HepG2 (cell line): ENCODE measurements around the gene MRPL50. TPM values are rescaled to one million over a fixed set of nuclear protein-coding genes. Genes with fewer than 3 reads are reported as not detected.

ENCODE experiments used
- ATAC-seq: fragments of 200-7000 bp; cut with Tn5 transposase; 3 replicates; pipeline ENCODE4 v1.9.1; 2020; ENCODE audit warnings: mild to moderate bottlenecking, moderate library complexity
- BruUV-seq: library from RNA; stranded (reverse); fragments of 400-500 nt; replicated peaks from 2 replicates; lab custom pipeline; 2021; lab: Mats Ljungman, UMichigan
- CTCF ChIA-PET: fragments of 300-600 bp; formaldehyde crosslinking; extraction: SDS; loops from one replicate; lab custom pipeline; 2021; ENCODE audit warnings: low total read pairs, inconsistent platforms, low intra/inter-chr PET ratio; lab: Yijun Ruan, JAX
- POLR2A ChIA-PET: fragments of 350-600 bp; sonication (Branson Sonifier 250); formaldehyde crosslinking; loops from one replicate; lab custom pipeline; 2020; ENCODE audit warnings: antibody characterized with exemption, inconsistent platforms; lab: Yijun Ruan, JAX
- DNase-seq: peaks from one replicate; pipeline ENCODE4 v3.0.0-alpha.2; 2015; ENCODE audit warnings: low spot score
- FAIRE-seq: peaks from 3 replicates; lab custom pipeline; 2011; peaks lifted over from hg19 to GRCh38; lab: Jason Lieb, UNC
- H2AFZ ChIP-seq: one replicate; pipeline ENCODE4 v1.6.1; 2011; ENCODE audit warnings: low read length, inconsistent platforms
- H3K27ac ChIP-seq: fragments of 300-600 bp; 3 replicates; pipeline ENCODE4 v1.8.0; 2011; ENCODE audit warnings: mixed run types, mild to moderate bottlenecking, mixed read lengths, low read length, inconsistent platforms; ENCODE audit not compliant: insufficient read depth; ENCODE audit errors: extremely low read length
- H3K27me3 ChIP-seq, 2 experiments: fragments of 200-600 bp in 1 of 2; 2 replicates in 1 of 2; 3 replicates in 1 of 2; pipeline versions ENCODE4 v1.6.0 to v1.8.0; 2011; ENCODE audit warnings: low read length in 2 of 2, mild to moderate bottlenecking in 2 of 2, moderate library complexity in 2 of 2, inconsistent platforms in 1 of 2; ENCODE audit not compliant: insufficient read depth in 2 of 2, control insufficient read depth in 1 of 2
- H3K36me3 ChIP-seq, 2 experiments: fragments of 200-600 bp in 1 of 2; replicated peaks in 1 of 2; 2 replicates in 1 of 2; 3 replicates in 1 of 2; pipeline versions ENCODE4 v1.5.1 to v1.8.0; 2011; ENCODE audit warnings: low read length in 2 of 2, inconsistent platforms in 1 of 2; ENCODE audit not compliant: insufficient read depth in 2 of 2, control insufficient read depth in 1 of 2
- H3K4me1 ChIP-seq: 2 replicates; pipeline ENCODE4 v1.5.1; 2012; ENCODE audit warnings: low read length, inconsistent platforms; ENCODE audit not compliant: insufficient read depth
- H3K4me2 ChIP-seq: 2 replicates; pipeline ENCODE4 v1.6.0; 2011; ENCODE audit warnings: low read depth, low read length, inconsistent platforms
- H3K4me3 ChIP-seq, 3 experiments: fragments of 200-600 bp in 1 of 3; sonication (generic), shearing (Covaris generic) in 1 of 3; replicated peaks in 1 of 3; 2 replicates each; pipeline ENCODE4 v1.5.1; 2011 to 2016; ENCODE audit warnings: low read length in 3 of 3, inconsistent platforms in 2 of 3, low read depth in 2 of 3, mild to moderate bottlenecking in 2 of 3, control low read depth in 1 of 3, mixed read lengths in 1 of 3; ENCODE audit not compliant: insufficient read depth in 1 of 3
- H3K79me2 ChIP-seq: one replicate; pipeline ENCODE4 v1.6.1; 2011; ENCODE audit warnings: low read length, inconsistent platforms; ENCODE audit not compliant: insufficient read depth
- H3K9ac ChIP-seq: 2 replicates; pipeline ENCODE4 v1.6.0; 2011; ENCODE audit warnings: mild to moderate bottlenecking, low read depth, low read length, inconsistent platforms; ENCODE audit not compliant: insufficient read depth
- H3K9me3 ChIP-seq: 2 replicates; pipeline ENCODE4 v1.5.1; 2012; ENCODE audit warnings: mild to moderate bottlenecking, low read length
- H4K20me1 ChIP-seq: 2 replicates; pipeline ENCODE4 v1.6.0; 2011; ENCODE audit warnings: inconsistent platforms, mild to moderate bottlenecking, low read length, moderate library complexity; ENCODE audit not compliant: insufficient read depth
- ATAD3A ChIP-seq: sonication (generic); formaldehyde crosslinking; IDR thresholded peaks from 2 replicates; pipeline ENCODE4 v1.4.0; 2020; ENCODE audit warnings: missing genetic modification reagents
- ELF3 ChIP-seq: IDR thresholded peaks from 2 replicates; pipeline ENCODE4 v1.6.1; 2016; ENCODE audit warnings: missing genetic modification reagents, missing compliant biosample characterization
- FOXK2 ChIP-seq: fragments of 450-650 bp; IDR thresholded peaks from 2 replicates; pipeline ENCODE4 v1.6.1; 2016
- HMG20A ChIP-seq: IDR thresholded peaks from 2 replicates; pipeline ENCODE4 v1.6.1; 2016; ENCODE audit warnings: borderline replicate concordance
- JARID2 ChIP-seq: sonication (generic); formaldehyde crosslinking; IDR thresholded peaks from 2 replicates; pipeline ENCODE4 v1.8.1; 2023; ENCODE audit warnings: missing genetic modification reagents, inconsistent platforms; ENCODE audit not compliant: insufficient replicate concordance
- KLF16 ChIP-seq, 2 experiments: sonication (generic) in 1 of 2; formaldehyde crosslinking in 1 of 2; IDR thresholded peaks; 2 replicates each; pipeline versions ENCODE4 v1.6.1 to v1.8.0; 2016 to 2023; ENCODE audit warnings: missing genetic modification reagents in 2 of 2, missing compliant biosample characterization in 1 of 2
- MAFK ChIP-seq, 2 experiments: IDR thresholded peaks in 1 of 2; conservative IDR thresholded peaks in 1 of 2; 2 replicates each; pipeline ENCODE4 v1.6.1; 2011; ENCODE audit warnings: improper control_type of control experiment in 2 of 2, low read length in 2 of 2
- MXI1 ChIP-seq: IDR thresholded peaks from 3 replicates; pipeline ENCODE4 v1.6.1; 2012; ENCODE audit warnings: low read depth, low read length, inconsistent platforms, borderline replicate concordance
- NR2F2 ChIP-seq: IDR thresholded peaks from 2 replicates; pipeline ENCODE4 v1.6.1; 2012; ENCODE audit warnings: low read depth, inconsistent platforms, borderline replicate concordance
- SRSF9 ChIP-seq: fragments of 200-400 bp; formaldehyde crosslinking; IDR thresholded peaks from 2 replicates; pipeline ENCODE4 v1.6.1; 2018; ENCODE audit warnings: borderline replicate concordance, mild to moderate bottlenecking, low read depth, low read length; ENCODE audit not compliant: insufficient read depth, poor library complexity, severe bottlenecking
- ZBTB20 ChIP-seq: sonication (generic); formaldehyde crosslinking; IDR thresholded peaks from 2 replicates; pipeline ENCODE4 v1.8.1; 2023; ENCODE audit warnings: missing genetic modification reagents, low read depth, mild to moderate bottlenecking, borderline replicate concordance
- ZFAT ChIP-seq: sonication (generic); formaldehyde crosslinking; conservative IDR thresholded peaks from 2 replicates; pipeline ENCODE4 v1.8.1; 2023; ENCODE audit warnings: missing genetic modification reagents, inconsistent platforms
- ZNF382 ChIP-seq: sonication (generic); formaldehyde crosslinking; IDR thresholded peaks from 2 replicates; pipeline ENCODE4 v1.5.0; 2020; ENCODE audit warnings: missing genetic modification reagents, mild to moderate bottlenecking, borderline replicate concordance
- ZNF629 ChIP-seq: sonication (generic); formaldehyde crosslinking; conservative IDR thresholded peaks from 2 replicates; pipeline ENCODE4 v1.5.0; 2020; ENCODE audit warnings: missing genetic modification reagents
- ZNF652 ChIP-seq: IDR thresholded peaks from 2 replicates; pipeline ENCODE4 v1.6.1; 2016; ENCODE audit warnings: low read depth, borderline replicate concordance
- WGBS: methylation state at CpG from one replicate; pipeline ENCODE4 v1.1.6; 2017; ENCODE audit warnings: low lambda C conversion rate; 5-methylcytosine and 5-hydroxymethylcytosine counted together
- in situ Hi-C: cut with HindIII; loops from 2 replicates; pipeline ENCODE4 v1.10.0; 2017; ENCODE audit warnings: low pct_unique_long_range_greater_than_20kb; ENCODE audit not compliant: extremely low pct_ligation_motif_present
- intact Hi-C: fragments of 100-400 bp; cut with micrococcal nuclease; formaldehyde crosslinking; loops from one replicate; pipeline ENCODE4 v1.10.0; 2022; ENCODE audit not compliant: unreplicated experiment
- polyA plus RNA-seq, 8 experiments: library from polyadenylated mRNA; depleted of rRNA in 3 of 8; stranded (reverse) in 7 of 8; unstranded in 1 of 8; fragments of >200 nt; fragmentation: Illumina TruSeq in 4 of 8; extraction: Trizol in 4 of 8; gene quantifications; 2 replicates each; pipeline versions ENCODE4 v1.2.1 to v1.2.3, GENCODE V29; 2011 to 2016; ENCODE audit warnings: low read depth in 4 of 8, missing spikeins in 1 of 8, mixed read lengths in 1 of 8; ENCODE audit not compliant: insufficient read depth in 1 of 8
- total RNA-seq, 5 experiments: library from RNA; depleted of rRNA; stranded (reverse); fragments of >200 nt; fragmentation: Illumina TruSeq; extraction: Trizol; gene quantifications; 2 replicates each; pipeline ENCODE4 v1.2.3, GENCODE V29; 2016; ENCODE audit warnings: low read depth in 1 of 5
- TF ChIP-seq, protein P1 (sequence below): sonication (generic); formaldehyde crosslinking; IDR thresholded peaks from 2 replicates; pipeline ENCODE4 v1.8.1; 2023; ENCODE audit warnings: mild to moderate bottlenecking, missing genetic modification reagents, borderline replicate concordance
- TF ChIP-seq, protein P2 (sequence below): sonication (generic); formaldehyde crosslinking; IDR thresholded peaks from 2 replicates; pipeline ENCODE4 v1.4.0; 2020; ENCODE audit warnings: low read depth, mild to moderate bottlenecking, missing genetic modification reagents
- TF ChIP-seq, protein P3 (sequence below): sonication (generic); formaldehyde crosslinking; IDR thresholded peaks from 2 replicates; pipeline ENCODE4 v1.5.0; 2020; ENCODE audit warnings: missing genetic modification reagents

MRPL50 gene
- total and polyA plus RNA-seq, 2 of the 13 experiments (the other 11 are each of a cell fraction or from before 2014, with no cell fraction given) = 37.1 to 70.0 TPM

DNA sequence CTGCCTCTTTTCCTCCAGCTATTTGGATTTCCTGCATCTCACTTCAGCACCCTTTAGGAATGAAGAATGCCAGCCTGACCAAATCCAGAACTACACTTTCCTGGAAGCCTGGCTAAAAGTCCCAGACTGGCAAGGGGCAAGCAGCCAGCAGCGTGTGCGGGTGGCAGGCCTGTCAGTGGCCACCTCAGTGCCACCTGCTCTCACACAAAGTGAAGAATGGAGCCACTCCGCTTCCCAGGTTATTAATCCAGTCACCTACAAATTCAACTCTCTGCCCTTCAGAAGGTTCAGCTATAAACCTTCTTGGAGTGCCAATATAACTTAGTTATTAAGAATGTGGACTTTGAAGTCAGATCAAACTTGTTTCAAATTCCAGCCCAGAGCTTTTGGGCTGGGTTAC lies 43.9 kb upstream of the MRPL50 start (continued):
- TF ChIP-seq MAFK (conservative IDR thresholded peaks at IDR 0.05 in 1 of 2, IDR thresholded peaks at IDR 0.05 in 1 of 2; ENCODE audit: low read length in 2 of 2) = no peak
- TF ChIP-seq ZNF382 = no peak
- no peak for TF ChIP-seq SRSF9
- TF ChIP-seq, protein P1, sequence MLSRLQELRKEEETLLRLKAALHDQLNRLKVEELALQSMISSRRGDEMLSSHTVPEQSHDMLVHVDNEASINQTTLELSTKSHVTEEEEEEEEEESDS (CRISPR knock-in tag) = no peak
- no peak for TF ChIP-seq ZFAT (CRISPR knock-in tag)
- TF ChIP-seq JARID2 (CRISPR knock-in tag) = no peak

DNA sequence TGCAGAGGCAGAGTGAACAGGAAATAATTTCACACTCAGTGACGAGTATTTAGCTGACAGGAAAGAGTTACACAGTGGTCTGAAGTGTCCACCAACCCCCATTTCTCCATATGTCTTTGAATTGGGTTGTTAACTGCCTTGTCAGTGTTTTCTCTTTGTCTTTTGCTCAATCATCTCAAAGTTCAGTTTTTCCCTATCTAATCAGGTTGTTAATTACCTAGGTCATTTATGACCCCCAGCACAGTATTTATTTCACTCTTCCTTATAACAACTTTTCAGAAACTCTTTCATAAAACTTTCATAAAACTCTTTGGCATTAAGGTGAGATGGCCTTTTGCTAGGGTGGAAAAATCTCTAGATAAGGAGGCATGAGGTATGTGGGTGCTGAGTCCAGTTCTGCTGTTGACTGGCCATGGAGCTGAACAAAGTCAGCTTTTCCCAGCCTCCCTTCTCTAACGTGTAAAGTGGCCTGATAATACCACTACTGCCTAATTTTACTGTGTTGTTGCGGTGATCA lies 42.4 kb upstream of the MRPL50 start:
- Histone ChIP-seq H3K36me3 (no peaks in the 10 kb centered on the region), H3K4me1 (peaks cover 96% of the 10 kb centered on the region), H3K27ac (peak overlapping the region; percentile 57), H3K9ac (peak overlapping the region; percentile 8; the same call in 1 of the 2 replicates), H3K9me3 (no peaks in the 10 kb centered on the region), H3K27me3 (no peaks in the 10 kb centered on the region), H3K79me2 (no peaks in the 10 kb centered on the region), H4K20me1 (no peaks in the 10 kb centered on the region), H3K4me3 (no peak overlapping the region), H3K4me2 (peak overlapping the region; percentile 13; the same call in 1 of the 2 replicates), H2AFZ (no peak overlapping the region)
- ATAC-seq = peak; percentile 48
- intact Hi-C loops = no loop called here
- ChIA-PET POLR2A (interaction anchor here (0.9 to 1.5 kb wide), 2 partner anchors 19 to 30 kb away, joined by 3 read pairs; no protein-coding TSS in a partner anchor), CTCF (no interaction called here)
- BruUV-seq = no TSS peak
- peak; percentile 36 for DNase-seq
- FAIRE-seq = peak; percentile 63
- WGBS = 44% methylated on average over 3 of the region's 3 CpGs
- in situ Hi-C loops = loop anchor here (5.0 kb wide), 1 partner anchor 123 kb away; no protein-coding TSS in a partner anchor
- TF ChIP-seq, protein P2, sequence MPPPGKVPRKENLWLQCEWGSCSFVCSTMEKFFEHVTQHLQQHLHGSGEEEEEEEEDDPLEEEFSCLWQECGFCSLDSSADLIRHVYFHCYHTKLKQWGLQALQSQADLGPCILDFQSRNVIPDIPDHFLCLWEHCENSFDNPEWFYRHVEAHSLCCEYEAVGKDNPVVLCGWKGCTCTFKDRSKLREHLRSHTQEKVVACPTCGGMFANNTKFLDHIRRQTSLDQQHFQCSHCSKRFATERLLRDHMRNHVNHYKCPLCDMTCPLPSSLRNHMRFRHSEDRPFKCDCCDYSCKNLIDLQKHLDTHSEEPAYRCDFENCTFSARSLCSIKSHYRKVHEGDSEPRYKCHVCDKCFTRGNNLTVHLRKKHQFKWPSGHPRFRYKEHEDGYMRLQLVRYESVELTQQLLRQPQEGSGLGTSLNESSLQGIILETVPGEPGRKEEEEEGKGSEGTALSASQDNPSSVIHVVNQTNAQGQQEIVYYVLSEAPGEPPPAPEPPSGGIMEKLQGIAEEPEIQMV (CRISPR knock-in tag) = no peak
- TF ChIP-seq ZNF629 (CRISPR knock-in tag) = 0 out of 2 replicates have a peak, but pooled peaks have one; percentile 5
- no peak for TF ChIP-seq NR2F2
- TF ChIP-seq, protein P3, sequence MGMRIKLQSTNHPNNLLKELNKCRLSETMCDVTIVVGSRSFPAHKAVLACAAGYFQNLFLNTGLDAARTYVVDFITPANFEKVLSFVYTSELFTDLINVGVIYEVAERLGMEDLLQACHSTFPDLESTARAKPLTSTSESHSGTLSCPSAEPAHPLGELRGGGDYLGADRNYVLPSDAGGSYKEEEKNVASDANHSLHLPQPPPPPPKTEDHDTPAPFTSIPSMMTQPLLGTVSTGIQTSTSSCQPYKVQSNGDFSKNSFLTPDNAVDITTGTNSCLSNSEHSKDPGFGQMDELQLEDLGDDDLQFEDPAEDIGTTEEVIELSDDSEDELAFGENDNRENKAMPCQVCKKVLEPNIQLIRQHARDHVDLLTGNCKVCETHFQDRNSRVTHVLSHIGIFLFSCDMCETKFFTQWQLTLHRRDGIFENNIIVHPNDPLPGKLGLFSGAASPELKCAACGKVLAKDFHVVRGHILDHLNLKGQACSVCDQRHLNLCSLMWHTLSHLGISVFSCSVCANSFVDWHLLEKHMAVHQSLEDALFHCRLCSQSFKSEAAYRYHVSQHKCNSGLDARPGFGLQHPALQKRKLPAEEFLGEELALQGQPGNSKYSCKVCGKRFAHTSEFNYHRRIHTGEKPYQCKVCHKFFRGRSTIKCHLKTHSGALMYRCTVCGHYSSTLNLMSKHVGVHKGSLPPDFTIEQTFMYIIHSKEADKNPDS (CRISPR knock-in tag) = no peak
- TF ChIP-seq ZBTB20 (CRISPR knock-in tag) = no peak
- peak; percentile 91 for TF ChIP-seq ZNF652 (CRISPR knock-in tag)
- no peak for TF ChIP-seq FOXK2
- TF ChIP-seq MXI1 = no peak
- TF ChIP-seq HMG20A = no peak
- peak; percentile 52; the same call in 1 of the 2 replicates for TF ChIP-seq ELF3
- TF ChIP-seq ATAD3A (CRISPR knock-in tag) = no peak
- no peak for TF ChIP-seq KLF16 (CRISPR knock-in tag; IDR thresholded peaks at IDR 0.05)
